ENCODE results near the gene ACP3.

Gene ACP3

DNA sequence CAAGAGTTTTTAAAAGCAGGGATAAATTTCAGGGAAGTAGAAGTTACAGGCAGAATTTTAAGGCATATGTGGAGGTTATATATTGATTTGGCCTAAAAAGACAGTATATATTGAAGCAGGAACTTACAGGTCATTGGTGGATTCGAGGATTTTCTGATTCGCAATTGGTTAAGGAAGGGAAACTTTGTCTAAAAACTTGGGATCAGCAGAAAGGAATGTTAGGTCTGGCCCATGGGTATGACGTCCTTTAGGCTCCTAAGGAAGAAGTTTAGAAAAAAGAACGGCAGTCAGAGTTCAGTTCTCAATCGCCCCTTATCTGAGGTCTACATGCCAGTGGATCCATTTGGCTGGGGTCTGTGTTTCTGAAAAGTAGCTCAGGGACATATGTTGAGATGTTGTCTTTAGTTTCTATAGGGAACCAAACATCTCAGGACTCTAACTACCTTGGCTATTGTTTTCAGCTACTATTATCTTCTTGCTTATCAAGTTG is 33.2 kb upstream of the ACP3 start:
- Histone ChIP-seq H3K27me3 (ENCODE audit: insufficient read depth, low read length) (no peaks in the 10 kb centered on the region), H3K79me2 (ENCODE audit: insufficient read depth, low read length) (no peaks in the 10 kb centered on the region), H3K36me3 (ENCODE audit: insufficient read depth, low read length) (no peaks in the 10 kb centered on the region), H3K4me3 (ENCODE audit: low read depth, low read length, poor library complexity, severe bottlenecking) (no peak overlapping the region), H3K4me2 (ENCODE audit: low read length) (no peak overlapping the region), H2AFZ (ENCODE audit: low read length) (no peak overlapping the region), H3F3A (ENCODE audit: insufficient read depth, low read length) (no peaks in the 10 kb centered on the region), H3K27ac (ENCODE audit: low read depth, low read length, poor library complexity, severe bottlenecking) (no peak overlapping the region), H4K20me1 (ENCODE audit: insufficient read depth, low read length) (no peaks in the 10 kb centered on the region), H3K4me1 (ENCODE audit: insufficient read depth, low read length, severe bottlenecking) (no peaks in the 10 kb centered on the region), H3K9ac (ENCODE audit: low read length) (no peak overlapping the region), H3K9me2 (ENCODE audit: low read depth, low read length) (no peaks in the 10 kb centered on the region), H3K9me3 (ENCODE audit: low read length) (no peaks in the 10 kb centered on the region)
- TF ChIP-seq, protein P1, sequence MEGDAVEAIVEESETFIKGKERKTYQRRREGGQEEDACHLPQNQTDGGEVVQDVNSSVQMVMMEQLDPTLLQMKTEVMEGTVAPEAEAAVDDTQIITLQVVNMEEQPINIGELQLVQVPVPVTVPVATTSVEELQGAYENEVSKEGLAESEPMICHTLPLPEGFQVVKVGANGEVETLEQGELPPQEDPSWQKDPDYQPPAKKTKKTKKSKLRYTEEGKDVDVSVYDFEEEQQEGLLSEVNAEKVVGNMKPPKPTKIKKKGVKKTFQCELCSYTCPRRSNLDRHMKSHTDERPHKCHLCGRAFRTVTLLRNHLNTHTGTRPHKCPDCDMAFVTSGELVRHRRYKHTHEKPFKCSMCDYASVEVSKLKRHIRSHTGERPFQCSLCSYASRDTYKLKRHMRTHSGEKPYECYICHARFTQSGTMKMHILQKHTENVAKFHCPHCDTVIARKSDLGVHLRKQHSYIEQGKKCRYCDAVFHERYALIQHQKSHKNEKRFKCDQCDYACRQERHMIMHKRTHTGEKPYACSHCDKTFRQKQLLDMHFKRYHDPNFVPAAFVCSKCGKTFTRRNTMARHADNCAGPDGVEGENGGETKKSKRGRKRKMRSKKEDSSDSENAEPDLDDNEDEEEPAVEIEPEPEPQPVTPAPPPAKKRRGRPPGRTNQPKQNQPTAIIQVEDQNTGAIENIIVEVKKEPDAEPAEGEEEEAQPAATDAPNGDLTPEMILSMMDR (IDR thresholded peaks at IDR 0.05; ENCODE audit: low read length), result no peak
- no peak for TF ChIP-seq EZH2 (IDR thresholded peaks at IDR 0.05; ENCODE audit: borderline replicate concordance, low read length)

DNA sequence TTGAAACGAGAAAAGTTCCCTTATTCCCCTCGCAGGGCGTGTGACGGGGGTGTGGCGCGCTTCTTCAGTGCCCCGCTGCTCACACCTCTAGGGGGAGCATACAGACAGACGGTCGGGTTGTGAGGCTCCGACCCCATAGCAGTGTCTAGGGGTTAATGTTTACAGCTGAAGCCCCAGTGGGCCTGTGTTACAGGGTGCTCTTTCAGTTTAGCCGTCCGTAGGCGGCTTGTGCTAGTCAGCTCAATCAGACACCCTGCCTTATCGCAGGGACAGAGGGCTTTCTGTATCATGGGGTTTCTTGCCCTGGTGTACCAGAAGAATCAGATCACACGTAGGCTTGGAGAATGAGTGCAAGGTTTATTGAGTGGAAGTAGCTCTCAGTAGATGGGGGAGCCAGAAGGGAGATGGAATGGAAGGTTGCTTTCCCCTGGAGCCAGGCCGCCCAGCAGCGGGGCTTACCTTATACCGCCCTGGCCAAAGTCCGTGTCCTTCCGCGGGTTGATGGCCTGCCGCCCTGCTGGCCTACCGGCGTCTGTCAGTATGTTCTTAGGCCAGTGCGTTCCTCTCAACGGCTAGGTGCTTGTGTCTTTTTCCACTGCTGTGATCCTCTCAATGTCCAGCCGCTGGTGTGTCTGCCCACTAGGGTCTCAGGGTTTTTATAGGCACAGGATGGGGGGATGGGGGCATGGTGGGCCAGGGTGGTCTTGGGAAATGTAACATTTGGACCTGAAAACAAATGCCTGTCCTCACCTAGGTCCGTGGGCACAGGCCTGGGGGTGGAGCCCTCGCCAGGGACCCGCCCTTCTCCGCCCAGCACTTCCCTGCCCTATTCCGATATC is 32.2 kb upstream of the ACP3 start:
- H3K4me1 ChIP-seq (ENCODE audit: insufficient read depth, low read length, severe bottlenecking), result no peaks in the 10 kb centered on the region
- H3K27me3 ChIP-seq (ENCODE audit: insufficient read depth, low read length), result no peaks in the 10 kb centered on the region
- no peak overlapping the region for H3K4me2 ChIP-seq (ENCODE audit: low read length)
- H3K79me2 ChIP-seq (ENCODE audit: insufficient read depth, low read length), result no peaks in the 10 kb centered on the region
- no peak overlapping the region for H3K27ac ChIP-seq (ENCODE audit: low read depth, low read length, poor library complexity, severe bottlenecking)
- H3K36me3 ChIP-seq (ENCODE audit: insufficient read depth, low read length), result no peaks in the 10 kb centered on the region
- TF ChIP-seq EZH2 (IDR thresholded peaks at IDR 0.05; ENCODE audit: borderline replicate concordance, low read length), result no peak
- TF ChIP-seq, protein P1 (IDR thresholded peaks at IDR 0.05; ENCODE audit: low read length), result peak; percentile 40; the same call in 1 of the 2 replicates
- no peaks in the 10 kb centered on the region for H3F3A ChIP-seq (ENCODE audit: insufficient read depth, low read length)
- H4K20me1 ChIP-seq (ENCODE audit: insufficient read depth, low read length), result no peaks in the 10 kb centered on the region
- H3K9ac ChIP-seq (ENCODE audit: low read length), result no peak overlapping the region
- H2AFZ ChIP-seq (ENCODE audit: low read length), result no peak overlapping the region
- H3K9me3 ChIP-seq (ENCODE audit: low read length), result no peaks in the 10 kb centered on the region
- no peak overlapping the region for H3K4me3 ChIP-seq (ENCODE audit: low read depth, low read length, poor library complexity, severe bottlenecking)
- H3K9me2 ChIP-seq (ENCODE audit: low read depth, low read length), result no peaks in the 10 kb centered on the region

DNA sequence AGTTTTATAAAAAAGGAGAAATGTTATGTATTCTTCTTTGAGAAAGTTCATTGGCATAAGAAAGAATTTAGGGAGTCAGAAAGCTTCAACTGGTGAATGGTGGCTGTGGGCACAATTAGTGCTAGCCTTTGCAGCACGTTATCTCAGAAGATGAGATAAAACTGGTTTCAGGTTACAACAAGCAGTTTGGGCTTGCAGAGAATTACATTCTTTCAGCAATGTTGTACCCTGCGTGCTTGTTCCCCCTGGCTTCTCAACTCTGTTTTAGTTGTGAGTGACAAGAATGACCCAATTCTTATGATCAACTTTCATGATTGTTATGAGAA is 31.6 kb upstream of the ACP3 start:
- TF ChIP-seq, protein P1 (IDR thresholded peaks at IDR 0.05; ENCODE audit: low read length), result no peak
- TF ChIP-seq EZH2 (IDR thresholded peaks at IDR 0.05; ENCODE audit: borderline replicate concordance, low read length), result no peak
- Histone ChIP-seq H3K9me3 (ENCODE audit: low read length) (no peaks in the 10 kb centered on the region), H3K9ac (ENCODE audit: low read length) (no peak overlapping the region), H3K4me3 (ENCODE audit: low read depth, low read length, poor library complexity, severe bottlenecking) (no peak overlapping the region), H3K4me2 (ENCODE audit: low read length) (no peak overlapping the region), H3K79me2 (ENCODE audit: insufficient read depth, low read length) (no peaks in the 10 kb centered on the region), H3K9me2 (ENCODE audit: low read depth, low read length) (no peaks in the 10 kb centered on the region), H3K36me3 (ENCODE audit: insufficient read depth, low read length) (no peaks in the 10 kb centered on the region), H3K27ac (ENCODE audit: low read depth, low read length, poor library complexity, severe bottlenecking) (no peak overlapping the region), H3K27me3 (ENCODE audit: insufficient read depth, low read length) (no peaks in the 10 kb centered on the region), H3K4me1 (ENCODE audit: insufficient read depth, low read length, severe bottlenecking) (no peaks in the 10 kb centered on the region), H4K20me1 (ENCODE audit: insufficient read depth, low read length) (no peaks in the 10 kb centered on the region), H3F3A (ENCODE audit: insufficient read depth, low read length) (no peaks in the 10 kb centered on the region), H2AFZ (ENCODE audit: low read length) (no peak overlapping the region)
